ENCODE measurements around the gene DCPS.
"Not testable (repeated sequence)": the region's sequence is repeated elsewhere in the genome, so short reads cannot be mapped to it uniquely, and the experiment has no call there.

The DCPS gene

GRCh38 chr11:126280595-126280994 is 23.3 kb upstream of the DCPS start:
- H3K9me3 Mint-ChIP-seq: no peaks in the 10 kb centered on the region
- peaks cover 34% of the 10 kb centered on the region for H3K4me1 Mint-ChIP-seq (ENCODE audit: low read depth)
- no peak overlapping the region for H3K4me3 Mint-ChIP-seq

GRCh38 chr11:126281245-126281644 is 22.6 kb upstream of the DCPS start:
- peaks cover 17% of the 10 kb centered on the region for H3K36me3 Mint-ChIP-seq (ENCODE audit: low read depth)
- no peaks in the 10 kb centered on the region for H3K9me3 Mint-ChIP-seq
- H3K27me3 Mint-ChIP-seq (ENCODE audit: low read depth): no peaks in the 10 kb centered on the region
- peak overlapping the region; percentile 78 for H3K27ac Mint-ChIP-seq
- H3K4me1 Mint-ChIP-seq (ENCODE audit: low read depth): peaks cover 32% of the 10 kb centered on the region
- H3K4me3 Mint-ChIP-seq: peak overlapping the region; percentile 88

More at GRCh38 chr11:126280595-126280994, 23.3 kb upstream of the DCPS start:
- peaks cover 22% of the 10 kb centered on the region for H3K36me3 Mint-ChIP-seq (ENCODE audit: low read depth)
- H3K27ac Mint-ChIP-seq: peak overlapping the region; percentile 49
- H3K27me3 Mint-ChIP-seq (ENCODE audit: low read depth): no peaks in the 10 kb centered on the region

- H3K36me3 Mint-ChIP-seq (ENCODE audit: low read depth): peaks cover 18% of the 10 kb centered on the region
- H3K4me1 Mint-ChIP-seq (ENCODE audit: low read depth): peaks cover 32% of the 10 kb centered on the region
- no peaks in the 10 kb centered on the region for H3K9me3 Mint-ChIP-seq
- peak overlapping the region; percentile 78 for H3K27ac Mint-ChIP-seq
- no peaks in the 10 kb centered on the region for H3K27me3 Mint-ChIP-seq (ENCODE audit: low read depth)
- peak overlapping the region; percentile 88 for H3K4me3 Mint-ChIP-seq
These were observed 22.1 kb upstream of the DCPS start for GRCh38 chr11:126281666-126282175.

GRCh38 chr11:126282361-126282735 is 21.5 kb upstream of the DCPS start:
- H3K4me1 Mint-ChIP-seq (ENCODE audit: low read depth): peaks cover 32% of the 10 kb centered on the region
- no peaks in the 10 kb centered on the region for H3K9me3 Mint-ChIP-seq
- H3K36me3 Mint-ChIP-seq (ENCODE audit: low read depth): peaks cover 21% of the 10 kb centered on the region
- peak overlapping the region; percentile 88 for H3K4me3 Mint-ChIP-seq
- no peaks in the 10 kb centered on the region for H3K27me3 Mint-ChIP-seq (ENCODE audit: low read depth)
- H3K27ac Mint-ChIP-seq: peak overlapping the region; percentile 88

- Mint-ChIP-seq H3K27me3 (ENCODE audit: low read depth) (no peaks in the 10 kb centered on the region), H3K27ac (peak within 1 kb of the TSS; percentile 91), H3K9me3 (no peaks in the 10 kb centered on the region), H3K4me3 (peak within 1 kb of the TSS; percentile 98), H3K4me1 (ENCODE audit: low read depth) (peaks cover 31% of the 10 kb centered on the region), H3K36me3 (ENCODE audit: low read depth) (peaks cover 16% of the 10 kb centered on the region)
These were observed 20.9 kb upstream of the DCPS start, which contains the start of gene TIRAP for GRCh38 chr11:126282736-126283591. Gene TIRAP, plus strand, starts transcription at chr11:126283093. Its CDS starts 7,802 bp downstream, at chr11:126290895.

GRCh38 chr11:126284829-126285228 is 19.0 kb upstream of the DCPS start:
- Mint-ChIP-seq H3K27me3 (ENCODE audit: low read depth) (no peaks in the 10 kb centered on the region), H3K4me1 (ENCODE audit: low read depth) (peaks cover 33% of the 10 kb centered on the region), H3K4me3 (peak overlapping the region; percentile 98), H3K27ac (peak overlapping the region; percentile 62), H3K9me3 (no peaks in the 10 kb centered on the region), H3K36me3 (ENCODE audit: low read depth) (peaks cover 16% of the 10 kb centered on the region)

- H3K9me3 Mint-ChIP-seq: no peaks in the 10 kb centered on the region
- H3K27ac Mint-ChIP-seq: no peak overlapping the region
- H3K36me3 Mint-ChIP-seq (ENCODE audit: low read depth): peaks cover 25% of the 10 kb centered on the region
These were observed 15.6 kb upstream of the DCPS start for GRCh38 chr11:126288237-126288636.

GRCh38 chr11:126290887-126291286 is 13.0 kb upstream of the DCPS start:
- Mint-ChIP-seq H3K4me1 (ENCODE audit: low read depth) (peaks cover 12% of the 10 kb centered on the region), H3K36me3 (ENCODE audit: low read depth) (peaks cover 32% of the 10 kb centered on the region), H3K27me3 (ENCODE audit: low read depth) (no peaks in the 10 kb centered on the region), H3K27ac (no peak overlapping the region), H3K9me3 (no peaks in the 10 kb centered on the region), H3K4me3 (no peak overlapping the region)

More at GRCh38 chr11:126288237-126288636, 15.6 kb upstream of the DCPS start:
- Mint-ChIP-seq H3K4me3 (no peak overlapping the region), H3K4me1 (ENCODE audit: low read depth) (peaks cover 16% of the 10 kb centered on the region), H3K27me3 (ENCODE audit: low read depth) (no peaks in the 10 kb centered on the region)

- Mint-ChIP-seq H3K4me3 (no peak overlapping the region), H3K9me3 (no peaks in the 10 kb centered on the region), H3K36me3 (ENCODE audit: low read depth) (peaks cover 37% of the 10 kb centered on the region), H3K27ac (no peak overlapping the region), H3K4me1 (ENCODE audit: low read depth) (peaks cover 9% of the 10 kb centered on the region), H3K27me3 (ENCODE audit: low read depth) (no peaks in the 10 kb centered on the region)
These were observed 10.1 kb upstream of the DCPS start for GRCh38 chr11:126293726-126294125.

- peaks cover 9% of the 10 kb centered on the region for H3K4me1 Mint-ChIP-seq (ENCODE audit: low read depth)
- H3K4me3 Mint-ChIP-seq: no peak overlapping the region
- H3K27ac Mint-ChIP-seq: no peak overlapping the region
- H3K36me3 Mint-ChIP-seq (ENCODE audit: low read depth): peaks cover 27% of the 10 kb centered on the region
- H3K27me3 Mint-ChIP-seq (ENCODE audit: low read depth): no peaks in the 10 kb centered on the region
- no peaks in the 10 kb centered on the region for H3K9me3 Mint-ChIP-seq
These were observed 6.9 kb upstream of the DCPS start for GRCh38 chr11:126297004-126297403.

- Mint-ChIP-seq H3K4me1 (ENCODE audit: low read depth) (peaks cover 31% of the 10 kb centered on the region), H3K9me3 (no peaks in the 10 kb centered on the region), H3K27me3 (ENCODE audit: low read depth) (no peaks in the 10 kb centered on the region), H3K36me3 (ENCODE audit: low read depth) (peaks cover 18% of the 10 kb centered on the region), H3K27ac (peak overlapping the region; percentile 89), H3K4me3 (peak overlapping the region; percentile 99)
These were observed 706 bp downstream of the DCPS start for GRCh38 chr11:126304457-126305075.

- Mint-ChIP-seq H3K27ac (peak overlapping the region; percentile 86), H3K36me3 (ENCODE audit: low read depth) (peaks cover 24% of the 10 kb centered on the region), H3K9me3 (no peaks in the 10 kb centered on the region), H3K4me3 (peak overlapping the region; percentile 80), H3K27me3 (ENCODE audit: low read depth) (no peaks in the 10 kb centered on the region), H3K4me1 (ENCODE audit: low read depth) (peaks cover 36% of the 10 kb centered on the region)
These were observed 1.8 kb downstream of the DCPS start for GRCh38 chr11:126305699-126306098.

- Mint-ChIP-seq H3K27ac (no peak overlapping the region), H3K36me3 (ENCODE audit: low read depth) (peaks cover 28% of the 10 kb centered on the region), H3K4me1 (ENCODE audit: low read depth) (peaks cover 38% of the 10 kb centered on the region), H3K9me3 (no peaks in the 10 kb centered on the region), H3K4me3 (no peak overlapping the region), H3K27me3 (ENCODE audit: low read depth) (no peaks in the 10 kb centered on the region)
These were observed 3.8 kb downstream of the DCPS start for GRCh38 chr11:126307706-126308105.

- H3K27me3 Mint-ChIP-seq (ENCODE audit: low read depth): no peaks in the 10 kb centered on the region
- no peak overlapping the region for H3K27ac Mint-ChIP-seq
- H3K4me1 Mint-ChIP-seq (ENCODE audit: low read depth): peaks cover 34% of the 10 kb centered on the region
- no peak overlapping the region for H3K4me3 Mint-ChIP-seq
- H3K9me3 Mint-ChIP-seq: no peaks in the 10 kb centered on the region
- peaks cover 31% of the 10 kb centered on the region for H3K36me3 Mint-ChIP-seq (ENCODE audit: low read depth)
These were observed 4.4 kb downstream of the DCPS start for GRCh38 chr11:126308271-126308671.

GRCh38 chr11:126308771-126309170 is 4.9 kb downstream of the DCPS start:
- H3K9me3 Mint-ChIP-seq; H3K4me3 Mint-ChIP-seq; H3K27ac Mint-ChIP-seq; H3K27me3 Mint-ChIP-seq (ENCODE audit: low read depth): not testable (repeated sequence)
- Mint-ChIP-seq H3K36me3 (ENCODE audit: low read depth) (peaks cover 31% of the 10 kb centered on the region), H3K4me1 (ENCODE audit: low read depth) (peaks cover 34% of the 10 kb centered on the region)
